Heart left ventricle (tissue), 13 donors: ENCODE measurements around the gene FFAR3.

Source experiments
- CTCF ChIP-seq, 12 donors: fragments of 200-600 bp; sonication (generic) in 4 of 12; IDR thresholded peaks; one replicate each; pipeline versions ENCODE4 v1.5.0 to v1.8.0; 2018 to 2022; ENCODE audit warnings: antibody characterized with exemption in 12 of 12, mild to moderate bottlenecking in 5 of 12
- POLR2A ChIP-seq, 2 donors: fragments of 450-650 bp; IDR thresholded peaks; one replicate each; pipeline ENCODE4 v1.6.1; 2017; ENCODE audit warnings: antibody characterized with exemption in 2 of 2, mild to moderate bottlenecking in 2 of 2, moderate library complexity in 2 of 2
- donor health status: ischemic (EF 13 %, LVEDD 7.1; RV severe dilation, severe dysfunction).
- donor health status: DM: no; HTN: yes; CAD: no.
- donor health status: DM: no; HTN: no; CAD: no.
- donor health status: ischemic (EF 25% LVEDD 6.9; RV normal size, moderate dysfunction).
- donor health status: ischemic (EF 25% LVEDD 5.7; RV mildly dilated, moderate dysfunction).
- donor health status: ischemic (EF 35%, LVEDD 5.7; RV mildly dilated, moderate dysfunction).
- donor health status: nonischemic (EF 11% LVEDD 7.7; RV severe dilation, severe dysfunction).
- donor health status: DM: yes; HTN: yes; CAD: no.
- donor health status: PGD.
- donor health status: ischemic (EF 29% LVEDD 5.4; RV normal size, mild dysfunction).
- donor health status: nonischemic (EF 23%, LVEDD 6.1; RV moderate dilation, normal function).

- TF ChIP-seq CTCF (IDR thresholded peaks at IDR 0.05) (no peak), POLR2A (IDR thresholded peaks at IDR 0.05) (no peak)
These were observed 10.9 kb upstream of the FFAR3 start, which contains the start of gene FFAR1 for GRCh38 chr19:35347171-35347929.
